Neural cell (in vitro differentiated cells): ENCODE data around the gene METTL9. TPM values are rescaled to one million over a fixed set of nuclear protein-coding genes. Genes with fewer than 3 reads are reported as not detected.
"Not testable (repeated sequence)": the region's sequence is repeated elsewhere in the genome, so short reads cannot be mapped to it uniquely, and the experiment has no call there.

ENCODE experiments used
- H2AFZ ChIP-seq: fragments of 200-600, 300-800 bp; sonication (generic), shearing (Covaris generic); 2 replicates; pipeline ENCODE4 v1.6.0; 2014; ENCODE audit warnings: low read depth, mild to moderate bottlenecking, antibody characterized with exemption, low read length, moderate library complexity
- H3F3A ChIP-seq: fragments of 200-600 bp; shearing (Covaris generic); 2 replicates; pipeline ENCODE4 v1.6.1; 2016; ENCODE audit warnings: mild to moderate bottlenecking, moderate library complexity, mixed read lengths, antibody characterized with exemption, low read length; ENCODE audit not compliant: insufficient read depth, poor library complexity, severe bottlenecking
- H3K27ac ChIP-seq: fragments of 200-600, 300-800 bp; sonication (generic), shearing (Covaris generic); 2 replicates; pipeline ENCODE4 v1.5.1; 2014; ENCODE audit warnings: mild to moderate bottlenecking, low read length, moderate library complexity
- H3K27me3 ChIP-seq: fragments of 300-800, 200-600 bp; sonication (generic), shearing (Covaris generic); 2 replicates; pipeline ENCODE4 v1.6.0; 2014; ENCODE audit warnings: mild to moderate bottlenecking, low read depth, low read length, moderate library complexity; ENCODE audit not compliant: insufficient read depth
- H3K36me3 ChIP-seq: fragments of 300-800, 200-600 bp; sonication (generic), shearing (Covaris generic); 2 replicates; pipeline ENCODE4 v1.5.1; 2014; ENCODE audit warnings: mild to moderate bottlenecking, antibody characterized with exemption, low read length, moderate library complexity; ENCODE audit not compliant: insufficient read depth
- H3K4me2 ChIP-seq: fragments of 300-800, 200-600 bp; sonication (generic), shearing (Covaris generic); 2 replicates; pipeline ENCODE4 v1.6.0; 2014; ENCODE audit warnings: mild to moderate bottlenecking, low read length
- H3K4me3 ChIP-seq: fragments of 300-800, 200-600 bp; sonication (generic), shearing (Covaris generic); 2 replicates; pipeline ENCODE4 v1.5.1; 2014; ENCODE audit warnings: mild to moderate bottlenecking, low read length, moderate library complexity
- H3K79me2 ChIP-seq: fragments of 200-600 bp; shearing (Covaris generic); replicated peaks from 2 replicates; pipeline ENCODE4 v1.6.0; 2014; ENCODE audit warnings: mild to moderate bottlenecking, low read length, moderate library complexity; ENCODE audit not compliant: insufficient read depth
- H3K9ac ChIP-seq: fragments of 300-800, 200-600 bp; sonication (generic), shearing (Covaris generic); 2 replicates; pipeline ENCODE4 v1.6.1; 2016; ENCODE audit warnings: mild to moderate bottlenecking, low read length, mixed read lengths
- H3K9me2 ChIP-seq: fragments of 200-600 bp; shearing (Covaris generic); 2 replicates; pipeline ENCODE4 v1.6.1; 2016; ENCODE audit warnings: mild to moderate bottlenecking, low read length, mixed read lengths; ENCODE audit not compliant: insufficient read depth
- H3K9me3 ChIP-seq: fragments of 200-600, 300-800 bp; sonication (generic), shearing (Covaris generic); 2 replicates; pipeline ENCODE4 v1.6.1; 2016; ENCODE audit warnings: mild to moderate bottlenecking, mixed run types, low read length, moderate library complexity, mixed read lengths
- H4K20me1 ChIP-seq: fragments of 200-600 bp; shearing (Covaris generic); 2 replicates; pipeline ENCODE4 v1.6.1; 2016; ENCODE audit warnings: mild to moderate bottlenecking, mixed run types; ENCODE audit not compliant: insufficient read depth
- EP300 ChIP-seq: fragments of 450-650 bp; conservative IDR thresholded peaks from 2 replicates; pipeline ENCODE4 v1.6.1; 2014; ENCODE audit warnings: antibody characterized with exemption, mild to moderate bottlenecking, moderate library complexity; ENCODE audit not compliant: poor library complexity, severe bottlenecking
- EZH2 ChIP-seq: fragments of 200-600, 300-800 bp; shearing (Covaris generic), sonication (generic); IDR thresholded peaks from 2 replicates; pipeline ENCODE4 v1.6.1; 2014; ENCODE audit warnings: antibody characterized with exemption, low read length, borderline replicate concordance, mild to moderate bottlenecking; ENCODE audit not compliant: insufficient read depth, poor library complexity, severe bottlenecking
- MXI1 ChIP-seq: fragments of 450-650 bp; conservative IDR thresholded peaks from 2 replicates; pipeline ENCODE4 v1.6.1; 2014; ENCODE audit warnings: antibody characterized with exemption, mild to moderate bottlenecking; ENCODE audit not compliant: poor library complexity, severe bottlenecking
- POLR2AphosphoS5 ChIP-seq: IDR thresholded peaks from 2 replicates; pipeline ENCODE4 v1.6.1; 2012
- RAD21 ChIP-seq: fragments of 450-650 bp; conservative IDR thresholded peaks from 2 replicates; pipeline ENCODE4 v1.6.1; 2014; ENCODE audit warnings: antibody characterized with exemption, mild to moderate bottlenecking, moderate library complexity
- SMC3 ChIP-seq: fragments of 450-650 bp; conservative IDR thresholded peaks from 2 replicates; pipeline ENCODE4 v1.6.1; 2014; ENCODE audit warnings: antibody characterized with exemption, mild to moderate bottlenecking, moderate library complexity; ENCODE audit not compliant: poor library complexity
- TAF1 ChIP-seq: IDR thresholded peaks from 2 replicates; pipeline ENCODE4 v1.6.1; 2012; ENCODE audit warnings: low read depth
- polyA plus RNA-seq: library from polyadenylated mRNA; depleted of rRNA; stranded (reverse); fragments of >200 nt; gene quantifications from 2 replicates; pipeline ENCODE4 v1.2.3, GENCODE V29; 2014
- TF ChIP-seq, protein P1 (sequence below): IDR thresholded peaks from 2 replicates; pipeline ENCODE4 v1.6.1; 2012; ENCODE audit warnings: borderline replicate concordance
- TF ChIP-seq, protein P2 (sequence below): fragments of 450-650 bp; IDR thresholded peaks from 2 replicates; pipeline ENCODE4 v1.5.1; 2014; ENCODE audit warnings: antibody characterized with exemption, mild to moderate bottlenecking, moderate library complexity; ENCODE audit not compliant: poor library complexity, severe bottlenecking

METTL9 gene
- polyA plus RNA-seq, 1 donor from 2014 or later = 483 TPM

DNA sequence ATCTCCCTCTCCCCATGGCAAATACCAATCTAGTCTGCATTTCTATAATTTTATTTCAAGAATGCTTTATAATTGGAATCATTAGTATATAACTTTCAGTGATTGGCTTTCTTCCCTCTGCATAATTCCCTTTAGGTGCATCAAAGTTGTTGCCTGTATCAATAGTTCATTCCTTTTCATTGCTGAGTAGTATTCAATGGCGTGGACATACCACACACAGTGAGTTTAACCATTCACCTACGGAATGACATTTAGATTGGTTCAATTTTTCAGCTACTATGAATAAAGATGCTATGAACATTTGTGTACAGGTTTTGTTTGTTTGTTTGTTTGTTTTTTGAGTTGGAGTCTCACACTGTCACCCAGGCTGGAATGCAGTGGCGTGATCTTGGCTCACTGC lies 74.1 kb downstream of the METTL9 start:
- no peaks in the 10 kb centered on the region for H3K9me3 ChIP-seq
- no peaks in the 10 kb centered on the region for H3K27me3 ChIP-seq
- no peaks in the 10 kb centered on the region for H3K79me2 ChIP-seq
- no peak for TF ChIP-seq POLR2AphosphoS5
- no peak for TF ChIP-seq RAD21
- TF ChIP-seq SMC3 = no peak
- TF ChIP-seq TAF1 = no peak
- no peak for TF ChIP-seq EP300
- TF ChIP-seq, protein P1, sequence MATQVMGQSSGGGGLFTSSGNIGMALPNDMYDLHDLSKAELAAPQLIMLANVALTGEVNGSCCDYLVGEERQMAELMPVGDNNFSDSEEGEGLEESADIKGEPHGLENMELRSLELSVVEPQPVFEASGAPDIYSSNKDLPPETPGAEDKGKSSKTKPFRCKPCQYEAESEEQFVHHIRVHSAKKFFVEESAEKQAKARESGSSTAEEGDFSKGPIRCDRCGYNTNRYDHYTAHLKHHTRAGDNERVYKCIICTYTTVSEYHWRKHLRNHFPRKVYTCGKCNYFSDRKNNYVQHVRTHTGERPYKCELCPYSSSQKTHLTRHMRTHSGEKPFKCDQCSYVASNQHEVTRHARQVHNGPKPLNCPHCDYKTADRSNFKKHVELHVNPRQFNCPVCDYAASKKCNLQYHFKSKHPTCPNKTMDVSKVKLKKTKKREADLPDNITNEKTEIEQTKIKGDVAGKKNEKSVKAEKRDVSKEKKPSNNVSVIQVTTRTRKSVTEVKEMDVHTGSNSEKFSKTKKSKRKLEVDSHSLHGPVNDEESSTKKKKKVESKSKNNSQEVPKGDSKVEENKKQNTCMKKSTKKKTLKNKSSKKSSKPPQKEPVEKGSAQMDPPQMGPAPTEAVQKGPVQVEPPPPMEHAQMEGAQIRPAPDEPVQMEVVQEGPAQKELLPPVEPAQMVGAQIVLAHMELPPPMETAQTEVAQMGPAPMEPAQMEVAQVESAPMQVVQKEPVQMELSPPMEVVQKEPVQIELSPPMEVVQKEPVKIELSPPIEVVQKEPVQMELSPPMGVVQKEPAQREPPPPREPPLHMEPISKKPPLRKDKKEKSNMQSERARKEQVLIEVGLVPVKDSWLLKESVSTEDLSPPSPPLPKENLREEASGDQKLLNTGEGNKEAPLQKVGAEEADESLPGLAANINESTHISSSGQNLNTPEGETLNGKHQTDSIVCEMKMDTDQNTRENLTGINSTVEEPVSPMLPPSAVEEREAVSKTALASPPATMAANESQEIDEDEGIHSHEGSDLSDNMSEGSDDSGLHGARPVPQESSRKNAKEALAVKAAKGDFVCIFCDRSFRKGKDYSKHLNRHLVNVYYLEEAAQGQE = no peak
- TF ChIP-seq EZH2 = no peak
- no peak for TF ChIP-seq MXI1
- TF ChIP-seq, protein P2, sequence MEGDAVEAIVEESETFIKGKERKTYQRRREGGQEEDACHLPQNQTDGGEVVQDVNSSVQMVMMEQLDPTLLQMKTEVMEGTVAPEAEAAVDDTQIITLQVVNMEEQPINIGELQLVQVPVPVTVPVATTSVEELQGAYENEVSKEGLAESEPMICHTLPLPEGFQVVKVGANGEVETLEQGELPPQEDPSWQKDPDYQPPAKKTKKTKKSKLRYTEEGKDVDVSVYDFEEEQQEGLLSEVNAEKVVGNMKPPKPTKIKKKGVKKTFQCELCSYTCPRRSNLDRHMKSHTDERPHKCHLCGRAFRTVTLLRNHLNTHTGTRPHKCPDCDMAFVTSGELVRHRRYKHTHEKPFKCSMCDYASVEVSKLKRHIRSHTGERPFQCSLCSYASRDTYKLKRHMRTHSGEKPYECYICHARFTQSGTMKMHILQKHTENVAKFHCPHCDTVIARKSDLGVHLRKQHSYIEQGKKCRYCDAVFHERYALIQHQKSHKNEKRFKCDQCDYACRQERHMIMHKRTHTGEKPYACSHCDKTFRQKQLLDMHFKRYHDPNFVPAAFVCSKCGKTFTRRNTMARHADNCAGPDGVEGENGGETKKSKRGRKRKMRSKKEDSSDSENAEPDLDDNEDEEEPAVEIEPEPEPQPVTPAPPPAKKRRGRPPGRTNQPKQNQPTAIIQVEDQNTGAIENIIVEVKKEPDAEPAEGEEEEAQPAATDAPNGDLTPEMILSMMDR = no peak
- H3K4me2 ChIP-seq = no peak overlapping the region
- H3K27ac ChIP-seq = no peak overlapping the region
- H3F3A ChIP-seq = no peaks in the 10 kb centered on the region
- no peaks in the 10 kb centered on the region for H4K20me1 ChIP-seq
- H3K4me3 ChIP-seq = no peak overlapping the region
- H2AFZ ChIP-seq = no peak overlapping the region
- H3K36me3 ChIP-seq = no peaks in the 10 kb centered on the region
- H3K9me2 ChIP-seq = no peaks in the 10 kb centered on the region
- H3K9ac ChIP-seq = no peak overlapping the region

DNA sequence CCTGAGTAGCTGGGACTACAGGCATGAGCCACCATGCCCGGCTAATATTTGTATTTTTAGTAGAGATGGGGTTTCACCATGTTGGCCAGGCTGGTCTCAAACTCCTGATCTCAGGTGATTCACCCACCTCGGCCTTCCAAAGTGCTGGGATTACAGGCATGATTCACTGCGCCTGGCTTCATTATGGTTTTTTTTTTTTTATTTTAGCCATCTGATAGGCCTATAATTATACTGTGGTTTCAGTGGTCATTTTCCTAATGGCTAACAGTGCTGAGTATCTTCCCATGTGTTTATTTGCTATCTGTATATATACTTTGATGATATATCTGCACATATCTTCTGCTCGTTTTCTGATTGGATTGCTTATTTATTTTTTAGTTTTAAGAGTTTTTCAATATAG lies 75.1 kb downstream of the METTL9 start:
- not testable (repeated sequence) for H3K4me2 ChIP-seq, H3K9ac ChIP-seq, H3K27ac ChIP-seq, H3F3A ChIP-seq, H4K20me1 ChIP-seq, H2AFZ ChIP-seq, H3K9me2 ChIP-seq, H3K9me3 ChIP-seq, H3K27me3 ChIP-seq, H3K79me2 ChIP-seq, H3K4me3 ChIP-seq, H3K36me3 ChIP-seq

DNA sequence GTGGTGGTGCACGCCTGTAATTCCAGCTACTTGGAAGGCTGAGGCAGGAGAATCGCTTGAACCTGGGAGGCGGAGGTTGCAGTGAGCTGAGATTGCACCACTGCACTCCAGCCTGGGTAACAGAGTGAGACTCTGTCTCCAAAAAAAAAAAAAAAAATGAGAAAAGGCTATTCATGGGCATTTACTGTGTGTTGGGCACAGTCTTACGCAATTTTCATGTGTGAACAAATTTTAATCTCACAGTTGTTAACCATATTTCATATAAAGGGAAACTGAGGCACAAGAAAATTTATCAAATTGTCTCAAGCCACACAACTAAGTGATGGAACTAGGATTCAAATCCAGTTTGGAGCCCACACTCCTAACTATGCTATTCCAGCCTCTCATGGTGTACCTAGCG lies 81.3 kb downstream of the METTL9 start:
- H3K9me3 ChIP-seq, H3K9ac ChIP-seq, H3K4me3 ChIP-seq, H2AFZ ChIP-seq, H3K9me2 ChIP-seq, H3K36me3 ChIP-seq, H3K27ac ChIP-seq, H4K20me1 ChIP-seq, H3K4me2 ChIP-seq, H3K79me2 ChIP-seq, H3F3A ChIP-seq, H3K27me3 ChIP-seq: not testable (repeated sequence)
